ENCODE measurements around the gene FNDC5.

- TF ChIP-seq EP300 (IDR thresholded peaks at IDR 0.05): no peak
- no peak for TF ChIP-seq POLR2A (IDR thresholded peaks at IDR 0.05; ENCODE audit: low read depth)
- TF ChIP-seq CTCF (IDR thresholded peaks at IDR 0.05): no peak
- no peak for TF ChIP-seq POLR2AphosphoS5 (IDR thresholded peaks at IDR 0.05)
Measured at GRCh38 chr1:32874860-32875752, 4.4 kb upstream of the FNDC5 start.

Data from esophagus muscularis mucosa (tissue), 4 donors.